Liver (tissue), 3 donors: ENCODE measurements around the gene MAMSTR.

Experiments used
- EGR1 ChIP-seq, 2 donors: IDR thresholded peaks; 2 replicates each; pipeline ENCODE4 v1.6.1; 2016 to 2018; ENCODE audit warnings: antibody characterized with exemption in 2 of 2, low read depth in 2 of 2
- JUND ChIP-seq, 2 donors: IDR thresholded peaks; 2 replicates each; pipeline ENCODE4 v1.6.1; 2016; ENCODE audit warnings: antibody characterized with exemption in 2 of 2
- RAD21 ChIP-seq, 2 donors: IDR thresholded peaks; 2 replicates each; pipeline ENCODE4 v1.6.1; 2016; ENCODE audit warnings: antibody characterized with exemption in 2 of 2, mild to moderate bottlenecking in 2 of 2
- RXRA ChIP-seq, 2 donors: IDR thresholded peaks; 2 replicates each; pipeline ENCODE4 v1.6.1; 2017 to 2018; ENCODE audit warnings: antibody characterized with exemption in 2 of 2, mild to moderate bottlenecking in 1 of 2
- TAF1 ChIP-seq: conservative IDR thresholded peaks from 2 replicates; pipeline ENCODE4 v1.6.1; 2016; ENCODE audit warnings: antibody characterized with exemption, mild to moderate bottlenecking
- YY1 ChIP-seq: IDR thresholded peaks from 2 replicates; pipeline ENCODE4 v1.6.1; 2016; ENCODE audit warnings: antibody characterized with exemption, mild to moderate bottlenecking
- TF ChIP-seq, protein P1 (sequence below): fragments of 150-350 bp; IDR thresholded peaks from 2 replicates; pipeline ENCODE4 v1.5.1; 2017; ENCODE audit warnings: improper control_type of control experiment, low read depth, low read length; ENCODE audit not compliant: missing input control
- TF ChIP-seq, protein P2 (sequence below): IDR thresholded peaks from 2 replicates; pipeline ENCODE4 v1.6.1; 2016; ENCODE audit warnings: antibody characterized with exemption
- donor health status: healthy.
- donor health status: healthy.

DNA sequence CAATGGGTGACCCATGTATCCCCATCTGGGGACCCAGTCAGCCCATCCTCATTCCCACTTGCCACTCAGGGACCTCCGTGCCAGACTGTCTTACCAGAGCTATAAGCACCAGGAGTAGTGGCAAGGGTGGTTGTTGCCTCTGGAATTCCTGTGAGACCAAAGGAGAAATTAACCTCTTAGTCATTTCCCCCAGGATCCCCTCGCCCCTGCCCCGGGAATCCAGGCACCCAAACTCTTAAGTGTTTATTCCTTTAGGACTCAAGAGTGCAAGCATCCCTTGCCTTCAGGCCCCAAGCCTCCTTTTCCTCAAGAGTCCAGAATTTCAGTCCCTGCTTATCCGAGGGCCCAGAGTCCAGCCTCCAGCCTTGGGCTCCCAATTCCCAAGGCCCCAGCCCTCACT is 55.9 kb downstream of the MAMSTR start:
- TF ChIP-seq, protein P1, sequence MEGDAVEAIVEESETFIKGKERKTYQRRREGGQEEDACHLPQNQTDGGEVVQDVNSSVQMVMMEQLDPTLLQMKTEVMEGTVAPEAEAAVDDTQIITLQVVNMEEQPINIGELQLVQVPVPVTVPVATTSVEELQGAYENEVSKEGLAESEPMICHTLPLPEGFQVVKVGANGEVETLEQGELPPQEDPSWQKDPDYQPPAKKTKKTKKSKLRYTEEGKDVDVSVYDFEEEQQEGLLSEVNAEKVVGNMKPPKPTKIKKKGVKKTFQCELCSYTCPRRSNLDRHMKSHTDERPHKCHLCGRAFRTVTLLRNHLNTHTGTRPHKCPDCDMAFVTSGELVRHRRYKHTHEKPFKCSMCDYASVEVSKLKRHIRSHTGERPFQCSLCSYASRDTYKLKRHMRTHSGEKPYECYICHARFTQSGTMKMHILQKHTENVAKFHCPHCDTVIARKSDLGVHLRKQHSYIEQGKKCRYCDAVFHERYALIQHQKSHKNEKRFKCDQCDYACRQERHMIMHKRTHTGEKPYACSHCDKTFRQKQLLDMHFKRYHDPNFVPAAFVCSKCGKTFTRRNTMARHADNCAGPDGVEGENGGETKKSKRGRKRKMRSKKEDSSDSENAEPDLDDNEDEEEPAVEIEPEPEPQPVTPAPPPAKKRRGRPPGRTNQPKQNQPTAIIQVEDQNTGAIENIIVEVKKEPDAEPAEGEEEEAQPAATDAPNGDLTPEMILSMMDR = no peak
- no peak for TF ChIP-seq RAD21 (IDR thresholded peaks at IDR 0.05)
- TF ChIP-seq JUND (IDR thresholded peaks at IDR 0.05) = no peak
- TF ChIP-seq EGR1 (IDR thresholded peaks at IDR 0.05; ENCODE audit: low read depth in 2 of 2) = no peak
- TF ChIP-seq TAF1 = no peak
- no peak for TF ChIP-seq RXRA (IDR thresholded peaks at IDR 0.05)
- no peak for TF ChIP-seq YY1
- TF ChIP-seq, protein P2, sequence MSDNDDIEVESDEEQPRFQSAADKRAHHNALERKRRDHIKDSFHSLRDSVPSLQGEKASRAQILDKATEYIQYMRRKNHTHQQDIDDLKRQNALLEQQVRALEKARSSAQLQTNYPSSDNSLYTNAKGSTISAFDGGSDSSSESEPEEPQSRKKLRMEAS = no peak
